Measurements from ENCODE around the gene HOXA7.

- no peak for TF ChIP-seq POLR2A (IDR thresholded peaks at IDR 0.05; ENCODE audit: low read depth, low read length)
- no peak for TF ChIP-seq POLR2AphosphoS5 (IDR thresholded peaks at IDR 0.05; ENCODE audit: low read depth, low read length)
Observed at GRCh38 chr7:27187475-27188385, 31.3 kb upstream of the HOXA7 start.
